NCI-H2107 treated with DMSO at 0.1 percent for 48 hours (cell line): Measurements from ENCODE around the gene ZBP1.

Source experiments
- DNase-seq: peaks from one replicate; lab custom pipeline; 2025; ENCODE audit not compliant: unreplicated experiment; lab: John Stamatoyannopoulos, UW

The ZBP1 gene

GRCh38 chr20:57587989-57588377, 32.2 kb downstream of the ZBP1 start:
- DNase-seq: no peak

GRCh38 chr20:57587278-57587988, 32.8 kb downstream of the ZBP1 start:
- no peak for DNase-seq

GRCh38 chr20:57586943-57587277, 33.3 kb downstream of the ZBP1 start:
- no peak for DNase-seq

GRCh38 chr20:57586370-57586793, 33.8 kb downstream of the ZBP1 start:
- DNase-seq: no peak

GRCh38 chr20:57585466-57586213, 34.6 kb downstream of the ZBP1 start:
- DNase-seq: no peak

GRCh38 chr20:57584768-57585461, 35.3 kb downstream of the ZBP1 start:
- no peak for DNase-seq

GRCh38 chr20:57583289-57584257, 36.7 kb downstream of the ZBP1 start:
- DNase-seq: no peak

GRCh38 chr20:57582432-57583288, 37.6 kb downstream of the ZBP1 start:
- no peak for DNase-seq

GRCh38 chr20:57582029-57582378, 38.2 kb downstream of the ZBP1 start:
- DNase-seq: no peak

- no peak for DNase-seq
Observed at GRCh38 chr20:57581202-57582028, 38.8 kb downstream of the ZBP1 start.

GRCh38 chr20:57580478-57581201, 39.6 kb downstream of the ZBP1 start:
- no peak for DNase-seq

- no peak for DNase-seq
Observed at GRCh38 chr20:57579898-57580447, 40.3 kb downstream of the ZBP1 start.

GRCh38 chr20:57579331-57579897, 40.8 kb downstream of the ZBP1 start:
- no peak for DNase-seq

GRCh38 chr20:57578476-57579165, 41.6 kb downstream of the ZBP1 start:
- DNase-seq: no peak

- no peak for DNase-seq
Observed at GRCh38 chr20:57577679-57578475, 42.3 kb downstream of the ZBP1 start.
